MM.1S (cell line): ENCODE data around the gene MATN1.

ENCODE experiments used
- EZH2 ChIP-seq: fragments of 300-600 bp; sonication (generic); optimal IDR thresholded peaks from 2 replicates; pipeline ENCODE3; 2017; ENCODE audit warnings: low read depth, mild to moderate bottlenecking, antibody characterized with exemption, low read length, mixed read lengths
- EZH2phosphoT487 ChIP-seq: fragments of 300-600 bp; sonication (generic); IDR thresholded peaks from 2 replicates; pipeline ENCODE4 v1.6.1; 2018; ENCODE audit warnings: antibody characterized with exemption, low read length
- TF ChIP-seq, protein P1 (sequence below): fragments of 300-600 bp; sonication (generic); IDR thresholded peaks from 2 replicates; pipeline ENCODE4 v1.5.1; 2016; ENCODE audit warnings: antibody characterized with exemption, low read length, mixed read lengths

DNA sequence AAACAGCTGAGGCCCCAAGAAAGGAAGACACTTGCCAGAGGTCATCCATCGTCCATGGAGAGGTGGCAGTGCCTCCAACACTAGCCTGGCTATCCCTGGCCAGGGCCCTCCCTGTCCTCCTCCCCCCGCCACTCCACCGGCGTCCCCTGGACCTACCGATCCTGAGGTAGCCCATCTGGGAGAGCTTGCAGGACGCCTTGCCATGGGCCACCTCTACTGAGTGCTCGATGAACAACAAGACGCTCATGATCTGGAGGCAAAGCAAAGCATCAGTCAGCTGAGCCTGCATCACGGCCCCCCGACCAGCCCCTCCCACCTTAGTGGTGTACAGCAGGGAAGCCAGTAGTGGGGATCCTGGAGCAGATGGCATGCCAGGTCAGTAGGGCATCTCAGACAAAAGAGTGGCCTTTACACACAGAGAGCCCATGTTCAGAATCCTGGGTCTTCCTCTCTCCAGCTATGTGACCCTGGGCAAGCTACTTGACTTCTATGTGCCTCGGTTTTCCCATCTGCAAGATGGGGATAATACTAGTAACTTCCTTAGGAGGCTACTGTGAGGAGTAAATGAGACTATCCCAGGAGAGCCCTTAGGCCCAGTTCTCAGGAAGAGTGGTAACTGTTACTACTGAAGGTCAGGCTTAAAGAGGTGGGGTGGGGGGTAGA lies 19.0 kb upstream of the MATN1 start:
- TF ChIP-seq, protein P1, sequence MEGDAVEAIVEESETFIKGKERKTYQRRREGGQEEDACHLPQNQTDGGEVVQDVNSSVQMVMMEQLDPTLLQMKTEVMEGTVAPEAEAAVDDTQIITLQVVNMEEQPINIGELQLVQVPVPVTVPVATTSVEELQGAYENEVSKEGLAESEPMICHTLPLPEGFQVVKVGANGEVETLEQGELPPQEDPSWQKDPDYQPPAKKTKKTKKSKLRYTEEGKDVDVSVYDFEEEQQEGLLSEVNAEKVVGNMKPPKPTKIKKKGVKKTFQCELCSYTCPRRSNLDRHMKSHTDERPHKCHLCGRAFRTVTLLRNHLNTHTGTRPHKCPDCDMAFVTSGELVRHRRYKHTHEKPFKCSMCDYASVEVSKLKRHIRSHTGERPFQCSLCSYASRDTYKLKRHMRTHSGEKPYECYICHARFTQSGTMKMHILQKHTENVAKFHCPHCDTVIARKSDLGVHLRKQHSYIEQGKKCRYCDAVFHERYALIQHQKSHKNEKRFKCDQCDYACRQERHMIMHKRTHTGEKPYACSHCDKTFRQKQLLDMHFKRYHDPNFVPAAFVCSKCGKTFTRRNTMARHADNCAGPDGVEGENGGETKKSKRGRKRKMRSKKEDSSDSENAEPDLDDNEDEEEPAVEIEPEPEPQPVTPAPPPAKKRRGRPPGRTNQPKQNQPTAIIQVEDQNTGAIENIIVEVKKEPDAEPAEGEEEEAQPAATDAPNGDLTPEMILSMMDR, result no peak
- TF ChIP-seq EZH2, result no peak
- no peak for TF ChIP-seq EZH2phosphoT487
